HUES48 (cell line): ENCODE data around the gene RIMBP2.

ENCODE experiments used
- H3K27ac ChIP-seq: one replicate; pipeline ENCODE4 v1.7.0; 2013; ENCODE audit warnings: low read depth, low read length, inconsistent platforms
- H3K27me3 ChIP-seq: 2 replicates; pipeline ENCODE4 v1.6.1; 2013; ENCODE audit warnings: mild to moderate bottlenecking, low read length; ENCODE audit not compliant: control insufficient read depth, insufficient read depth
- H3K36me3 ChIP-seq: 2 replicates; pipeline ENCODE4 v1.6.1; 2013; ENCODE audit warnings: low read length; ENCODE audit not compliant: control insufficient read depth, insufficient read depth
- H3K4me1 ChIP-seq: 2 replicates; pipeline ENCODE4 v1.6.1; 2013; ENCODE audit warnings: mild to moderate bottlenecking, low read length; ENCODE audit not compliant: control insufficient read depth, insufficient read depth
- H3K4me3 ChIP-seq: 2 replicates; pipeline ENCODE4 v1.5.1; 2013; ENCODE audit warnings: mild to moderate bottlenecking, low read depth, low read length
- H3K9ac ChIP-seq: 2 replicates; pipeline ENCODE4 v1.6.1; 2013; ENCODE audit warnings: mild to moderate bottlenecking, low read depth, low read length, moderate library complexity
- H3K9me3 ChIP-seq: 2 replicates; pipeline ENCODE4 v1.6.1; 2013; ENCODE audit warnings: low read length; ENCODE audit not compliant: control insufficient read depth, insufficient read depth

The RIMBP2 gene

GRCh38 chr12:130529781-130530180 is 186.3 kb downstream of the RIMBP2 start:
- Histone ChIP-seq H3K36me3 (no peaks in the 10 kb centered on the region), H3K27ac (no peak overlapping the region), H3K27me3 (no peaks in the 10 kb centered on the region), H3K4me1 (no peaks in the 10 kb centered on the region), H3K9ac (no peak overlapping the region), H3K9me3 (no peaks in the 10 kb centered on the region), H3K4me3 (no peak overlapping the region)

- no peak overlapping the region for H3K4me3 ChIP-seq
Measured at GRCh38 chr12:130527239-130527638, 188.9 kb downstream of the RIMBP2 start.

DNA sequence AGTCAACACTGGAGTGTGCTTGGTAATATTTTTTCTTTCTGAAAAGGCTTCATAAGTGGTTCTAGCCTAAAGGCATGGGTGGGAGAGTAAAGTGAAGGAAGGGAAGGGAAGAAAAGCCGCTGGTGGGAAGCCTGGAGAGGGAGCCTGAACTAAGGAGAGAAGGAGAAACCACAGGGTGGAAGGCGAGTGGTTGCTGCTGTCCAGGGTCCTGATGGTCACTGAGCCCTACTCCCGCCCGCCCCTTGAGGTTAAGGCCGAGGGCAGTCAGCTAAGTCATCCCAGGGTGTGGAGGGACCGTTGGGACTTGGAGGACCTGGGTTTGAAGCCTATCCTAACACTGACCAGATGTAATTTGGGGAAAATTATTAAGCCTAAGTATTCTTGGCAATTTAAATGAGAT is 189.3 kb downstream of the RIMBP2 start:
- H3K27ac ChIP-seq = no peak overlapping the region
- H3K36me3 ChIP-seq = no peaks in the 10 kb centered on the region
- no peaks in the 10 kb centered on the region for H3K4me1 ChIP-seq
- H3K9me3 ChIP-seq = no peaks in the 10 kb centered on the region
- H3K27me3 ChIP-seq = no peaks in the 10 kb centered on the region
- no peak overlapping the region for H3K4me3 ChIP-seq
- no peak overlapping the region for H3K9ac ChIP-seq

More at GRCh38 chr12:130527239-130527638, 188.9 kb downstream of the RIMBP2 start:
- no peaks in the 10 kb centered on the region for H3K4me1 ChIP-seq
- no peak overlapping the region for H3K9ac ChIP-seq
- no peak overlapping the region for H3K27ac ChIP-seq
- no peaks in the 10 kb centered on the region for H3K27me3 ChIP-seq
- H3K9me3 ChIP-seq = no peaks in the 10 kb centered on the region
- no peaks in the 10 kb centered on the region for H3K36me3 ChIP-seq

DNA sequence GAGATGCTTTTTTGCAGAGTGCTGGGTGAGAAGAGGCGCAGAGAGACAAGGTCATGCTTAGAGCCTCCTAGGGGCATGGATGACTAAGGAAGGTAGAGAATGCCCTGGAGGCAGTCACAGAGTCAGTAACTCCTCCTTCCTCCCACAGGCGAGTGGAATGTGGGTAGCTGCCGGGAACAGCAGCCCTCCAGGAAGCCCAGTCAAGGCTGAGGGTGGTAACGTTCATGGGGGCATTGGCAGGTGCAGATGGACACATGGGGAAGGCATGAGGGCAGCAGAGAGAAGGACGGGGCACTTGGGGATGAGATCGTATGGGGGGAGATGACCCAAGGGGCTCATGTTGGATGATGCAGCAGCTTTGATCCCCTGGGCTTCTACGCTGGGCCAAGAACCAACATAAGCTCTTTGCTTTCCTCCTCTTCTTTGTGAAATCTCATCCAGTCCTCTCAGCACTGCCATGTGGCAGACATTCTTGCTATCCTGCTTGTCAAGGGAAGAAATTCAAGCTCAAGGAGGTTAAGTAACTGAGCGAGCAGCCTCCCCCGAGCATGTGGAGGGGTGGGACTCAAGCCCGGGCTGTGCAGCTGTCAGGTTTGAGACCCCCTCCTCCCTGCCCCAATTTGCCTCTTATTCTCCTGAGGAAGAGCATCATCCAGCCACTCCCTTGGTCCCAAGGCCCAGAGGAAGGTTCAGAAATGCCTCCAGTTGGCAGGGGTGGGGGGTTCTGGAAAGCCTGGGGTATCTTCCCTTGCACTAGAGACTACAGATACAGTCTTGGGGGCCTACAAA is 190.5 kb downstream of the RIMBP2 start:
- Histone ChIP-seq H3K4me3 (no peak overlapping the region), H3K9me3 (no peaks in the 10 kb centered on the region), H3K27me3 (no peaks in the 10 kb centered on the region), H3K4me1 (no peaks in the 10 kb centered on the region), H3K9ac (no peak overlapping the region), H3K27ac (no peak overlapping the region), H3K36me3 (no peaks in the 10 kb centered on the region)

- H3K27ac ChIP-seq = no peak overlapping the region
- H3K36me3 ChIP-seq = no peaks in the 10 kb centered on the region
Measured at GRCh38 chr12:130524759-130525158, 191.3 kb downstream of the RIMBP2 start.

DNA sequence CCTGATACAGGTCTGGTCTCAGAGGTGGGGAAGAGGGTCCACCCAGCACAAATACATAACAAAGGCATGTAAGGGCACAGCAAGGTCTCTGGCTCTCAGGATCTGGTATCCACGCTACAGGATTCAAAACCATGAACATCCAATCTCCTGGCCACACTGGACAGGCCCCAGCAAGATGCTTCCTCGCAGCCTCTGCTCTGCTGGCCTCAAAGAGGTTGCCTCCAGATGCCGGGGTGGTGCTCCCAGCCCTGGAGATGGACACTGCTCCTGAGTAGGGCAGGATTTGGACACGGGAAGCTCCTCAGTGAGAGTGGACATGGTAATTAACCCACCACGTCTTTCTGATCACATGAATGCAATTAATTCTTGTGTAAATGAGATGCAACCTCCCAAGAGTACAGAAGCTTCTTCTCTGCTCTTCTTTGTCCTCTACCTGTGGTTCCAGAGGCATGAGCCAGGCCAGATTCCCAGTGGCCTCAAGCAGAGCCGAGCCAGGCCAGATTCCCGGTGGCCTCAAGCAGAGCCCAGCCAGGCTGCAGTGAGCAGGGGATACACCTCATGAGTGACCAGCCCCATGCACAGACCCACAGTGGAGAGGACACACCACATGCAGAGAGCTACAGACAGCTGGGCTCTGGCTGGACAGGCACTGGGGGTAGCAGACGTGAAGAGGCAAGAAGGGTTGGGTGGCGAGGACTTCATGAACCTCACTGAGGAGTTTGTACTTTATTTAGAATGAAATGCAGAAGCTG is 192.1 kb downstream of the RIMBP2 start:
- H3K9ac ChIP-seq = no peak overlapping the region
- H3K4me3 ChIP-seq = no peak overlapping the region
- no peaks in the 10 kb centered on the region for H3K4me1 ChIP-seq
- no peaks in the 10 kb centered on the region for H3K36me3 ChIP-seq
- no peaks in the 10 kb centered on the region for H3K9me3 ChIP-seq
- no peaks in the 10 kb centered on the region for H3K27me3 ChIP-seq
- H3K27ac ChIP-seq = no peak overlapping the region

More at GRCh38 chr12:130524759-130525158, 191.3 kb downstream of the RIMBP2 start:
- Histone ChIP-seq H3K4me3 (no peak overlapping the region), H3K27me3 (no peaks in the 10 kb centered on the region), H3K9ac (no peak overlapping the region), H3K4me1 (no peaks in the 10 kb centered on the region), H3K9me3 (no peaks in the 10 kb centered on the region)

- Histone ChIP-seq H3K36me3 (no peaks in the 10 kb centered on the region), H3K4me3 (no peak overlapping the region), H3K9me3 (no peaks in the 10 kb centered on the region), H3K4me1 (no peaks in the 10 kb centered on the region), H3K27ac (no peak overlapping the region), H3K9ac (no peak overlapping the region), H3K27me3 (no peaks in the 10 kb centered on the region)
Measured at GRCh38 chr12:130523208-130523607, 192.9 kb downstream of the RIMBP2 start.

GRCh38 chr12:130522244-130522834 is 193.8 kb downstream of the RIMBP2 start:
- H3K27me3 ChIP-seq = no peaks in the 10 kb centered on the region
- no peaks in the 10 kb centered on the region for H3K36me3 ChIP-seq
- no peaks in the 10 kb centered on the region for H3K9me3 ChIP-seq
- H3K4me3 ChIP-seq = no peak overlapping the region
- no peak overlapping the region for H3K27ac ChIP-seq
- no peak overlapping the region for H3K9ac ChIP-seq
- no peaks in the 10 kb centered on the region for H3K4me1 ChIP-seq

DNA sequence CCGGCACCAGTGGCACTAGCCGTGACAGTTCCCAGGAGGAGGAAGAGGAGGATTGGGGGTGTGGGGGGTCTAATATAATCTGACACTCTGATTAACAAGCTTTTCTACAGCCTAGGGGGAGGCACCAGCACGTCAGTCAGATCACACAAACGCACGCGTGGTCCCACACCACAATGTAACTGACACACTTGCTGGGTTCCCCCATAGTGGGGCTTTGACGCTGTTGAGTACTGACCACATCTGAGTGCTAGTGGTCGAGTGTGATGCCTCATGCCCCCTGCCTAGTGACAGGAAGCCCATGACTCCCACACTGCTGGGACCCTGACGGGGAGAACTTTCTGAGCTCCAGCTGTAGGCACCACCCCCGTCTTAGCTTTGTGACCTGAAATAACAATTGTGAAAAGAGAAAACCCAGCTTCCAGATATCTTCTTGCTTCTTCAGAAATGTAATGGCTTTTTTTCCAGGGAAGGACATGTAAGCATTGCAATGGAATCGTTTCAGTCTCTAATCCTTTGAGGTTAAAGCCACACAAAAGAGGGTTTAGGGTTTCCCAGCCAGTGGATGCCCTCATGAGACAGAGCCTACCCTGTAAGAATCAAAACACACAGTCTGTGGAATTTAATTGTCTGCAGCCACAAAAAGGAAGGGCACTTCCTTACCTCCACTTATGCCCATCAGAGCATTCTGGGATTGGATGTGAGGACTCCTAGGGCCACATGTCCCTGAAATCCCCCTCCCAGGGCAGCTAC is 194.5 kb downstream of the RIMBP2 start:
- H3K4me1 ChIP-seq = no peaks in the 10 kb centered on the region
- H3K9me3 ChIP-seq = no peaks in the 10 kb centered on the region
- no peak overlapping the region for H3K9ac ChIP-seq
- H3K4me3 ChIP-seq = no peak overlapping the region
- no peaks in the 10 kb centered on the region for H3K27me3 ChIP-seq
- H3K27ac ChIP-seq = no peak overlapping the region
- no peaks in the 10 kb centered on the region for H3K36me3 ChIP-seq

GRCh38 chr12:130520784-130521183 is 195.3 kb downstream of the RIMBP2 start:
- no peaks in the 10 kb centered on the region for H3K27me3 ChIP-seq
- H3K36me3 ChIP-seq = no peaks in the 10 kb centered on the region
- H3K9ac ChIP-seq = no peak overlapping the region
- H3K4me1 ChIP-seq = no peaks in the 10 kb centered on the region
- H3K9me3 ChIP-seq = no peaks in the 10 kb centered on the region
- H3K27ac ChIP-seq = no peak overlapping the region
- H3K4me3 ChIP-seq = no peak overlapping the region
